K562 (cell line): Measurements from ENCODE around the gene PTAR1. TPM values are rescaled to one million over a fixed set of nuclear protein-coding genes. Genes with fewer than 3 reads are reported as not detected.
A peak's percentile ranks its signal among the peaks of the same experiment; 100 is the strongest.

Source experiments
- ADNP ChIP-seq: fragments of 200-800 bp; sonication (Bioruptor generic); IDR thresholded peaks from 2 replicates; pipeline ENCODE4 v1.6.1; 2016; ENCODE audit warnings: missing genetic modification characterization, missing compliant biosample characterization
- CAMTA2 ChIP-seq: fragments of 250-450 bp; sonication (Bioruptor Pico); conservative IDR thresholded peaks from 2 replicates; pipeline ENCODE4 v1.5.1; 2022
- DPF2 ChIP-seq: fragments of 450-650 bp; IDR thresholded peaks from 2 replicates; pipeline ENCODE4 v1.6.1; 2016
- KAT7 ChIP-seq: sonication (generic); formaldehyde crosslinking; IDR thresholded peaks from 2 replicates; pipeline ENCODE4 v1.8.0; 2022; ENCODE audit warnings: missing genetic modification reagents, mild to moderate bottlenecking, borderline replicate concordance
- MYNN ChIP-seq, 2 experiments: sonication (generic); formaldehyde crosslinking in 1 of 2; IDR thresholded peaks; 2 replicates each; pipeline versions ENCODE4 v1.5.0 to v1.6.1; 2016 to 2020; ENCODE audit warnings: antibody characterized with exemption in 1 of 2, missing genetic modification reagents in 1 of 2
- TRIM28 ChIP-seq: fragments of 450-650 bp; IDR thresholded peaks from 2 replicates; pipeline ENCODE4 v1.6.1; 2017
- polyA plus RNA-seq, 8 experiments: library from polyadenylated mRNA; depleted of rRNA in 4 of 8; stranded (reverse) in 5 of 8; unstranded in 3 of 8; fragments of >200 nt; fragmentation: Nextera tagmentation in 2 of 8; fragmentation: Illumina TruSeq in 1 of 8; extraction: Ambion mirVana in 2 of 8; extraction: Trizol in 1 of 8; gene quantifications; 2 replicates each; pipeline versions ENCODE4 v1.2.1 to v1.2.3, GENCODE V29; 2011 to 2014; ENCODE audit warnings: inconsistent platforms in 1 of 8, missing spikeins in 1 of 8
- total RNA-seq, 7 experiments: library from RNA; depleted of rRNA in 6 of 7; stranded (reverse); fragments of >200 nt in 6 of 7; fragmentation: Illumina TruSeq in 2 of 7; extraction: Trizol in 2 of 7; gene quantifications; 2 replicates each; pipeline versions ENCODE4 v1.2.1 to v1.2.3, GENCODE V29; 2011 to 2021; ENCODE audit warnings: low replicate concordance in 1 of 7
- TF ChIP-seq, protein P1 (sequence below), 2 experiments: fragments of 450-650 bp; conservative IDR thresholded peaks; 2 replicates each; pipeline ENCODE4 v1.6.1; 2017; ENCODE audit warnings: mild to moderate bottlenecking in 2 of 2, moderate library complexity in 2 of 2
- TF ChIP-seq, protein P2 (sequence below): fragments of 450-650 bp; IDR thresholded peaks from 2 replicates; pipeline ENCODE4 v1.6.1; 2016; ENCODE audit warnings: borderline replicate concordance
- TF ChIP-seq, protein P3 (sequence below), 3 experiments: fragments of 200-800 bp in 1 of 3; sonication (Bioruptor generic) in 1 of 3; sonication (generic) in 1 of 3; formaldehyde crosslinking in 1 of 3; IDR thresholded peaks; 2 replicates each; pipeline versions ENCODE4 v1.6.1 to v1.8.0; 2016 to 2022; ENCODE audit warnings: mild to moderate bottlenecking in 2 of 3, missing compliant biosample characterization in 2 of 3, missing genetic modification characterization in 2 of 3, missing genetic modification reagents in 1 of 3
- TF ChIP-seq, protein P4 (sequence below): fragments of 250-450 bp; sonication (Bioruptor Pico); IDR thresholded peaks from 2 replicates; pipeline ENCODE4 v1.5.0; 2020; ENCODE audit warnings: mild to moderate bottlenecking
- TF ChIP-seq, protein P5 (sequence below): fragments of 200-400 bp; formaldehyde crosslinking; IDR thresholded peaks from 2 replicates; pipeline ENCODE4 v1.6.1; 2017; ENCODE audit warnings: mild to moderate bottlenecking, low read depth, low read length, moderate library complexity

Gene PTAR1
- total and polyA plus RNA-seq, 9 of the 15 experiments (the other 6 are each of a cell fraction or from before 2014, with no cell fraction given): 10.1 to 48.0 (median 28.0) TPM

DNA sequence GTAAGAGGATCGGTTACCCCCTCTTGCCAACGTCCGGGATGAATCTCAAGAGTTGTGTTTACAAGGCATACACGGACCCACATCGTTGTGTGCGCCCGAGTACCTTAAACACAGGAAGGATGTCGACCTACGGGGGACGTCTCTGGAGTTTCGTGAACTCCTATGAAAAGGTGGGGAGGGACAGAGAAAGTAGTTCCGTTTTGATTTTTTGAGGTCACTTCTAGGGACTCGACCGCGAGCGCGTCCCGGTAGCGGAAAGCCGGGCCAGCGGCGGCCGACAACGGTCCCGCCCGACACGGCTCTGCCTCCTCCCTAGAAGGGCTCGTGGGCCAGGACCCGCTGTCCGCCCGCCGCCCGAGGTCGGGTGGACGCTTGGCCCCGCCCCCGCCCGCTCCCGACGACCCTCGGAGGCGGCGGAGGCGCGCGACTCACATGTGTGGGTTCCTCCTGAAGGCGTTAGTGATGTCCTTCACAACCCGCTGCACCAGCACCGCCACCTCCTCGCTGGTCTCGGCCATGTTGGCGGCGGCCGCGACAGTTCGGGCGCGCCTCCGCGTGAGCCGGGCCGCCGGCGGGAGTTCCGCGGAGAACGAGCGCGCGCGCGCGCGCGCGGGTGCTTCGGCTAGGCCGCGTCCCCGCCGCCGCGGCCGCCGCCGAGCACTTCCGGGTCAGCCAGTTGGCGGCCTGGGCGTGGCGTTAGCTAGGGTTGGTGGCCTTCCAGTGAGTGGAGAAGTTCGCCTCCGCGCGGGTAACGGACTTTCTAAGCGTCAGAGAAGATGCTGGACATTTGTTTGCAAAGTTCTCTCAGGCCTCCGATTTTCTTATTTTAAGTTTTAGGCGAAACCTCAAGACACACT is at the start of gene PTAR1 (continued):
- TF ChIP-seq, protein P1, sequence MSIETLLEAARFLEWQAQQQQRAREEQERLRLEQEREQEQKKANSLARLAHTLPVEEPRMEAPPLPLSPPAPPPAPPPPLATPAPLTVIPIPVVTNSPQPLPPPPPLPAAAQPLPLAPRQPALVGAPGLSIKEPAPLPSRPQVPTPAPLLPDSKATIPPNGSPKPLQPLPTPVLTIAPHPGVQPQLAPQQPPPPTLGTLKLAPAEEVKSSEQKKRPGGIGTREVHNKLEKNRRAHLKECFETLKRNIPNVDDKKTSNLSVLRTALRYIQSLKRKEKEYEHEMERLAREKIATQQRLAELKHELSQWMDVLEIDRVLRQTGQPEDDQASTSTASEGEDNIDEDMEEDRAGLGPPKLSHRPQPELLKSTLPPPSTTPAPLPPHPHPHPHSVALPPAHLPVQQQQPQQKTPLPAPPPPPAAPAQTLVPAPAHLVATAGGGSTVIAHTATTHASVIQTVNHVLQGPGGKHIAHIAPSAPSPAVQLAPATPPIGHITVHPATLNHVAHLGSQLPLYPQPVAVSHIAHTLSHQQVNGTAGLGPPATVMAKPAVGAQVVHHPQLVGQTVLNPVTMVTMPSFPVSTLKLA (conservative IDR thresholded peaks at IDR 0.05): 0 out of 4 replicates have a peak, but pooled peaks of 1 of the 2 experiments have one; percentile 40
- no peak for TF ChIP-seq ADNP
- no peak for TF ChIP-seq TRIM28
- TF ChIP-seq, protein P2, sequence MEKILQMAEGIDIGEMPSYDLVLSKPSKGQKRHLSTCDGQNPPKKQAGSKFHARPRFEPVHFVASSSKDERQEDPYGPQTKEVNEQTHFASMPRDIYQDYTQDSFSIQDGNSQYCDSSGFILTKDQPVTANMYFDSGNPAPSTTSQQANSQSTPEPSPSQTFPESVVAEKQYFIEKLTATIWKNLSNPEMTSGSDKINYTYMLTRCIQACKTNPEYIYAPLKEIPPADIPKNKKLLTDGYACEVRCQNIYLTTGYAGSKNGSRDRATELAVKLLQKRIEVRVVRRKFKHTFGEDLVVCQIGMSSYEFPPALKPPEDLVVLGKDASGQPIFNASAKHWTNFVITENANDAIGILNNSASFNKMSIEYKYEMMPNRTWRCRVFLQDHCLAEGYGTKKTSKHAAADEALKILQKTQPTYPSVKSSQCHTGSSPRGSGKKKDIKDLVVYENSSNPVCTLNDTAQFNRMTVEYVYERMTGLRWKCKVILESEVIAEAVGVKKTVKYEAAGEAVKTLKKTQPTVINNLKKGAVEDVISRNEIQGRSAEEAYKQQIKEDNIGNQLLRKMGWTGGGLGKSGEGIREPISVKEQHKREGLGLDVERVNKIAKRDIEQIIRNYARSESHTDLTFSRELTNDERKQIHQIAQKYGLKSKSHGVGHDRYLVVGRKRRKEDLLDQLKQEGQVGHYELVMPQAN: no peak
- 0 out of 2 replicates have a peak, but pooled peaks have one; percentile 68 for TF ChIP-seq KAT7
- TF ChIP-seq, protein P3, sequence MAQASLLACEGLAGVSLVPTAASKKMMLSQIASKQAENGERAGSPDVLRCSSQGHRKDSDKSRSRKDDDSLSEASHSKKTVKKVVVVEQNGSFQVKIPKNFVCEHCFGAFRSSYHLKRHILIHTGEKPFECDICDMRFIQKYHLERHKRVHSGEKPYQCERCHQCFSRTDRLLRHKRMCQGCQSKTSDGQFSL (CRISPR knock-in tag; IDR thresholded peaks at IDR 0.05): no peak
- TF ChIP-seq, protein P3 (tag; IDR thresholded peaks at IDR 0.05): no peak
- TF ChIP-seq CAMTA2 (CRISPR knock-in tag): no peak
- no peak for TF ChIP-seq MYNN (IDR thresholded peaks at IDR 0.05)
- TF ChIP-seq MYNN (CRISPR knock-in tag; IDR thresholded peaks at IDR 0.05): no peak
- TF ChIP-seq, protein P4, sequence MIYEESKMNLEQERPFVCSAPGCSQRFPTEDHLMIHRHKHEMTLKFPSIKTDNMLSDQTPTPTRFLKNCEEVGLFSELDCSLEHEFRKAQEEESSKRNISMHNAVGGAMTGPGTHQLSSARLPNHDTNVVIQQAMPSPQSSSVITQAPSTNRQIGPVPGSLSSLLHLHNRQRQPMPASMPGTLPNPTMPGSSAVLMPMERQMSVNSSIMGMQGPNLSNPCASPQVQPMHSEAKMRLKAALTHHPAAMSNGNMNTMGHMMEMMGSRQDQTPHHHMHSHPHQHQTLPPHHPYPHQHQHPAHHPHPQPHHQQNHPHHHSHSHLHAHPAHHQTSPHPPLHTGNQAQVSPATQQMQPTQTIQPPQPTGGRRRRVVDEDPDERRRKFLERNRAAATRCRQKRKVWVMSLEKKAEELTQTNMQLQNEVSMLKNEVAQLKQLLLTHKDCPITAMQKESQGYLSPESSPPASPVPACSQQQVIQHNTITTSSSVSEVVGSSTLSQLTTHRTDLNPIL (CRISPR knock-in tag): no peak
- TF ChIP-seq, protein P5, sequence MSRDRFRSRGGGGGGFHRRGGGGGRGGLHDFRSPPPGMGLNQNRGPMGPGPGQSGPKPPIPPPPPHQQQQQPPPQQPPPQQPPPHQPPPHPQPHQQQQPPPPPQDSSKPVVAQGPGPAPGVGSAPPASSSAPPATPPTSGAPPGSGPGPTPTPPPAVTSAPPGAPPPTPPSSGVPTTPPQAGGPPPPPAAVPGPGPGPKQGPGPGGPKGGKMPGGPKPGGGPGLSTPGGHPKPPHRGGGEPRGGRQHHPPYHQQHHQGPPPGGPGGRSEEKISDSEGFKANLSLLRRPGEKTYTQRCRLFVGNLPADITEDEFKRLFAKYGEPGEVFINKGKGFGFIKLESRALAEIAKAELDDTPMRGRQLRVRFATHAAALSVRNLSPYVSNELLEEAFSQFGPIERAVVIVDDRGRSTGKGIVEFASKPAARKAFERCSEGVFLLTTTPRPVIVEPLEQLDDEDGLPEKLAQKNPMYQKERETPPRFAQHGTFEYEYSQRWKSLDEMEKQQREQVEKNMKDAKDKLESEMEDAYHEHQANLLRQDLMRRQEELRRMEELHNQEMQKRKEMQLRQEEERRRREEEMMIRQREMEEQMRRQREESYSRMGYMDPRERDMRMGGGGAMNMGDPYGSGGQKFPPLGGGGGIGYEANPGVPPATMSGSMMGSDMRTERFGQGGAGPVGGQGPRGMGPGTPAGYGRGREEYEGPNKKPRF: no peak
- TF ChIP-seq DPF2: no peak
